Smooth muscle cell (in vitro differentiated cells): ENCODE data around the gene CENPK. TPM values are rescaled to one million over a fixed set of nuclear protein-coding genes. Genes with fewer than 3 reads are reported as not detected.
A peak's percentile ranks its signal among the peaks of the same experiment; 100 is the strongest.

Experiments used
- DNase-seq: peaks from one replicate; lab custom pipeline; 2025; ENCODE audit not compliant: unreplicated experiment; lab: John Stamatoyannopoulos, UW
- H2AFZ ChIP-seq: fragments of 200-600 bp; sonication (generic); 2 replicates; pipeline ENCODE4 v1.6.0; 2016; ENCODE audit warnings: antibody characterized with exemption, low read depth, mild to moderate bottlenecking
- H3F3A ChIP-seq: fragments of 200-600 bp; sonication (generic); 2 replicates; pipeline ENCODE4 v1.6.0; 2017; ENCODE audit warnings: antibody characterized with exemption, low read depth
- H3K27ac ChIP-seq: fragments of 200-600 bp; sonication (generic); 2 replicates; pipeline ENCODE4 v1.5.1; 2016; ENCODE audit warnings: low read depth, mild to moderate bottlenecking
- H3K27me3 ChIP-seq: fragments of 200-600 bp; sonication (generic); 2 replicates; pipeline ENCODE4 v1.6.1; 2016; ENCODE audit warnings: low read depth, mild to moderate bottlenecking
- H3K36me3 ChIP-seq: fragments of 200-600 bp; sonication (generic); 2 replicates; pipeline ENCODE4 v1.5.1; 2016; ENCODE audit warnings: low read depth
- H3K4me1 ChIP-seq: fragments of 200-600 bp; sonication (generic); 2 replicates; pipeline ENCODE4 v1.5.1; 2016; ENCODE audit warnings: low read depth
- H3K4me2 ChIP-seq: fragments of 200-600 bp; sonication (generic); 2 replicates; pipeline ENCODE4 v1.6.0; 2016; ENCODE audit warnings: mild to moderate bottlenecking
- H3K4me3 ChIP-seq: fragments of 200-600 bp; sonication (generic); 2 replicates; pipeline ENCODE4 v1.5.1; 2016; ENCODE audit warnings: mild to moderate bottlenecking
- H3K79me2 ChIP-seq: fragments of 200-600 bp; sonication (generic); 2 replicates; pipeline ENCODE4 v1.6.0; 2016; ENCODE audit warnings: low read depth, mild to moderate bottlenecking
- H3K9ac ChIP-seq: fragments of 200-600 bp; sonication (generic); 2 replicates; pipeline ENCODE4 v1.6.0; 2016; ENCODE audit warnings: low read depth
- H3K9me3 ChIP-seq: fragments of 200-600 bp; sonication (generic); replicated peaks from 2 replicates; pipeline ENCODE4 v1.5.1; 2016; ENCODE audit warnings: low read depth
- H4K20me1 ChIP-seq: fragments of 200-600 bp; sonication (generic); 2 replicates; pipeline ENCODE4 v1.6.0; 2016; ENCODE audit warnings: low read depth
- WGBS: methylation state at CpG from one replicate; pipeline ENCODE4 v1.1.7; 2016; ENCODE audit warnings: low lambda C conversion rate; 5-methylcytosine and 5-hydroxymethylcytosine counted together
- polyA plus RNA-seq: library from polyadenylated mRNA; unstranded; fragments of >200 nt; fragmentation: Nextera tagmentation; extraction: Ambion mirVana; gene quantifications from 2 replicates; pipeline ENCODE4 v1.2.1, GENCODE V29; 2016
- small RNA-seq: library from RNA; depleted of rRNA; stranded (forward); fragments of <200 nt; gene quantifications from one replicate; pipeline ENCODE3, GENCODE V24; 2014
- total RNA-seq: library from RNA; depleted of rRNA; stranded (reverse); fragments of >200 nt; gene quantifications from 2 replicates; pipeline ENCODE4 v1.2.3, GENCODE V29; 2014
- TF ChIP-seq, protein P1 (sequence below): fragments of 200-600 bp; sonication (generic); IDR thresholded peaks from 2 replicates; pipeline ENCODE4 v1.5.1; 2017; ENCODE audit warnings: borderline replicate concordance, mild to moderate bottlenecking, antibody characterized with exemption; ENCODE audit not compliant: insufficient read depth, poor library complexity, severe bottlenecking

CENPK gene
- total and polyA plus RNA-seq, 2 experiments from 2014 or later, result 19.2 to 22.9 TPM

GRCh38 chr5:65474130-65474711 is 88.7 kb downstream of the CENPK start:
- Histone ChIP-seq H4K20me1 (peaks cover 22% of the 10 kb centered on the region), H3K4me2 (peak overlapping the region; percentile 93), H3K27me3 (no peaks in the 10 kb centered on the region), H3K9me3 (no peaks in the 10 kb centered on the region), H2AFZ (peak overlapping the region; percentile 13), H3K9ac (no peak overlapping the region), H3K27ac (no peak overlapping the region), H3K79me2 (peaks cover 99% of the 10 kb centered on the region), H3K4me3 (no peak overlapping the region), H3K36me3 (no peaks in the 10 kb centered on the region), H3K4me1 (peaks cover 12% of the 10 kb centered on the region), H3F3A (no peaks in the 10 kb centered on the region)
- TF ChIP-seq, protein P1, sequence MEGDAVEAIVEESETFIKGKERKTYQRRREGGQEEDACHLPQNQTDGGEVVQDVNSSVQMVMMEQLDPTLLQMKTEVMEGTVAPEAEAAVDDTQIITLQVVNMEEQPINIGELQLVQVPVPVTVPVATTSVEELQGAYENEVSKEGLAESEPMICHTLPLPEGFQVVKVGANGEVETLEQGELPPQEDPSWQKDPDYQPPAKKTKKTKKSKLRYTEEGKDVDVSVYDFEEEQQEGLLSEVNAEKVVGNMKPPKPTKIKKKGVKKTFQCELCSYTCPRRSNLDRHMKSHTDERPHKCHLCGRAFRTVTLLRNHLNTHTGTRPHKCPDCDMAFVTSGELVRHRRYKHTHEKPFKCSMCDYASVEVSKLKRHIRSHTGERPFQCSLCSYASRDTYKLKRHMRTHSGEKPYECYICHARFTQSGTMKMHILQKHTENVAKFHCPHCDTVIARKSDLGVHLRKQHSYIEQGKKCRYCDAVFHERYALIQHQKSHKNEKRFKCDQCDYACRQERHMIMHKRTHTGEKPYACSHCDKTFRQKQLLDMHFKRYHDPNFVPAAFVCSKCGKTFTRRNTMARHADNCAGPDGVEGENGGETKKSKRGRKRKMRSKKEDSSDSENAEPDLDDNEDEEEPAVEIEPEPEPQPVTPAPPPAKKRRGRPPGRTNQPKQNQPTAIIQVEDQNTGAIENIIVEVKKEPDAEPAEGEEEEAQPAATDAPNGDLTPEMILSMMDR, result no peak
- no peak for DNase-seq
- whole genome bisulfite sequencing, result 59% methylated on average over 3 of the region's 3 CpGs

GRCh38 chr5:65468633-65469032 is 94.3 kb downstream of the CENPK start:
- WGBS, result 86% methylated on average over 3 of the region's 3 CpGs
- Histone ChIP-seq H3K4me3 (no peak overlapping the region), H4K20me1 (peaks cover 37% of the 10 kb centered on the region), H3K36me3 (no peaks in the 10 kb centered on the region), H2AFZ (no peak overlapping the region), H3F3A (no peaks in the 10 kb centered on the region), H3K79me2 (peaks cover 97% of the 10 kb centered on the region), H3K4me1 (no peaks in the 10 kb centered on the region), H3K9me3 (no peaks in the 10 kb centered on the region), H3K27ac (no peak overlapping the region), H3K9ac (no peak overlapping the region), H3K27me3 (no peaks in the 10 kb centered on the region), H3K4me2 (no peak overlapping the region)
- TF ChIP-seq, protein P1, result no peak
- DNase-seq, result no peak

Small RNA genes lying within 50 kb of the gene (small RNA-seq; reads per million reads assigned to genes)
- not detected for gene RNU6-540P

Other genes with a start within 250 kb of the CENPK start
- gene ADAMTS6, start 81.2 kb downstream of the CENPK start, total RNA-seq, result 111 and 118 TPM in 2 replicates
- 5.9 and 10.5 TPM in 2 replicates for gene ADAMTS6, start 81.2 kb downstream of the CENPK start, polyA plus RNA-seq
- gene PPWD1, start 128 bp upstream of the CENPK start, total RNA-seq, result 51.4 and 56.9 TPM in 2 replicates
- 21.5 and 25.8 TPM in 2 replicates for gene PPWD1, start 128 bp upstream of the CENPK start, polyA plus RNA-seq
- gene TRIM23, start 61.2 kb upstream of the CENPK start, total RNA-seq, result 20.0 and 25.1 TPM in 2 replicates
- 7.0 and 9.8 TPM in 2 replicates for gene TRIM23, start 61.2 kb upstream of the CENPK start, polyA plus RNA-seq
- gene SHLD3, start 61.9 kb upstream of the CENPK start, total RNA-seq, result 2.9 and 3.1 TPM in 2 replicates
- gene SHLD3, start 61.9 kb upstream of the CENPK start, polyA plus RNA-seq, result 0.91 and 2.4 TPM in 2 replicates
- gene TRAPPC13, start 61.9 kb upstream of the CENPK start, total RNA-seq, result 19.5 and 40.5 TPM in 2 replicates
- 13.7 and 16.6 TPM in 2 replicates for gene TRAPPC13, start 61.9 kb upstream of the CENPK start, polyA plus RNA-seq
- 12.8 and 16.4 TPM in 2 replicates for gene SGTB, start 158.9 kb upstream of the CENPK start, total RNA-seq
- gene SGTB, start 158.9 kb upstream of the CENPK start, polyA plus RNA-seq, result 3.8 and 5.3 TPM in 2 replicates
- 33.6 and 37.7 TPM in 2 replicates for gene NLN, start 159.0 kb upstream of the CENPK start, total RNA-seq
- 25.4 and 31.9 TPM in 2 replicates for gene NLN, start 159.0 kb upstream of the CENPK start, polyA plus RNA-seq